Kidney epithelial cell (primary cell): Measurements from ENCODE around the gene CCDC136. TPM values are rescaled to one million over a fixed set of nuclear protein-coding genes. Genes with fewer than 3 reads are reported as not detected.

ENCODE experiments used
- DNase-seq: peaks from one replicate; pipeline ENCODE4 v3.0.0-alpha.2; 2010; ENCODE audit warnings: low read depth
- H3K27me3 ChIP-seq: 2 replicates; pipeline ENCODE4 v1.6.0; 2011; ENCODE audit warnings: low read length; ENCODE audit not compliant: control insufficient read depth, insufficient read depth
- H3K36me3 ChIP-seq: 2 replicates; pipeline ENCODE4 v1.5.1; 2011; ENCODE audit warnings: low read length; ENCODE audit not compliant: control insufficient read depth, insufficient read depth
- H3K4me3 ChIP-seq: 2 replicates; pipeline ENCODE4 v1.5.1; 2011; ENCODE audit warnings: low read depth, mild to moderate bottlenecking, control low read depth, low read length
- CTCF ChIP-seq: IDR thresholded peaks from 2 replicates; pipeline ENCODE4 v1.5.1; 2011; ENCODE audit warnings: mild to moderate bottlenecking, moderate library complexity, low read length, control low read depth, inconsistent platforms; ENCODE audit not compliant: insufficient read depth, poor library complexity, severe bottlenecking
- total RNA-seq: library from RNA; depleted of rRNA; stranded (reverse); fragments of >200 nt; gene quantifications from 2 replicates; pipeline ENCODE4 v1.2.3, GENCODE V29; 2015

The CCDC136 gene
- total RNA-seq, 1 donor from 2014 or later = 7.2 TPM

- no peak for TF ChIP-seq CTCF
- H3K4me3 ChIP-seq = no peak overlapping the region
- no peaks in the 10 kb centered on the region for H3K27me3 ChIP-seq
- no peak for DNase-seq
- H3K36me3 ChIP-seq = peaks cover 2% of the 10 kb centered on the region
These were observed 17.6 kb upstream of the CCDC136 start for GRCh38 chr7:128774029-128774689.

- H3K4me3 ChIP-seq = no peak overlapping the region
- no peak for DNase-seq
- no peaks in the 10 kb centered on the region for H3K27me3 ChIP-seq
- no peak for TF ChIP-seq CTCF
- peaks cover 2% of the 10 kb centered on the region for H3K36me3 ChIP-seq
These were observed 16.8 kb upstream of the CCDC136 start for GRCh38 chr7:128774921-128775320.

GRCh38 chr7:128775744-128776474, 15.9 kb upstream of the CCDC136 start, which contains the start of gene OPN1SW:
Gene OPN1SW, minus strand, starts transcription at chr7:128775794. Its CDS starts 13 bp downstream, at chr7:128775781.
- no peaks in the 10 kb centered on the region for H3K27me3 ChIP-seq
- H3K4me3 ChIP-seq = no peak within 1 kb of the TSS
- no peak for TF ChIP-seq CTCF
- no peak for DNase-seq
- peaks cover 2% of the 10 kb centered on the region for H3K36me3 ChIP-seq

GRCh38 chr7:128777156-128778123, 14.3 kb upstream of the CCDC136 start:
- no peak for TF ChIP-seq CTCF
- no peak overlapping the region for H3K4me3 ChIP-seq
- no peaks in the 10 kb centered on the region for H3K27me3 ChIP-seq
- no peak for DNase-seq
- H3K36me3 ChIP-seq = peaks cover 2% of the 10 kb centered on the region

GRCh38 chr7:128778946-128779345, 12.8 kb upstream of the CCDC136 start:
- no peak for TF ChIP-seq CTCF
- Histone ChIP-seq H3K4me3 (no peak overlapping the region), H3K36me3 (no peaks in the 10 kb centered on the region), H3K27me3 (no peaks in the 10 kb centered on the region)
- DNase-seq = no peak
